Aortic smooth muscle cell (primary cell): ENCODE measurements around the gene FBRSL1. TPM values are rescaled to one million over a fixed set of nuclear protein-coding genes. Genes with fewer than 3 reads are reported as not detected.

Experiments
- total RNA-seq: library from RNA; depleted of rRNA; stranded (reverse); fragments of >200 nt; gene quantifications from 2 replicates; pipeline ENCODE4 v1.2.3, GENCODE V29; 2014

FBRSL1 gene
- total RNA-seq, result 1.1 and 1.4 TPM in 2 replicates

GRCh38 chr12:132489602-132490266, at the start of gene FBRSL1:
TSS of gene FBRSL1 (plus strand) at chr12:132490151.

Other genes with a start within 250 kb of the FBRSL1 start
- 0.06 and 0.26 TPM in 2 replicates for gene GALNT9, start 160.6 kb upstream of the FBRSL1 start, total RNA-seq
- not detected in 2 replicates for gene LRCOL1, start 120.4 kb downstream of the FBRSL1 start, total RNA-seq
- gene P2RX2, start 128.6 kb downstream of the FBRSL1 start, total RNA-seq, result not detected in 2 replicates
- 19.8 and 29.7 TPM in 2 replicates for gene POLE, start 197.2 kb downstream of the FBRSL1 start, total RNA-seq
- 13.3 and 13.5 TPM in 2 replicates for gene PXMP2, start 197.4 kb downstream of the FBRSL1 start, total RNA-seq
- gene PGAM5, start 220.7 kb downstream of the FBRSL1 start, total RNA-seq, result 19.9 and 29.5 TPM in 2 replicates